Measurements from ENCODE around the gene ARHGEF16.

Gene ARHGEF16

DNA sequence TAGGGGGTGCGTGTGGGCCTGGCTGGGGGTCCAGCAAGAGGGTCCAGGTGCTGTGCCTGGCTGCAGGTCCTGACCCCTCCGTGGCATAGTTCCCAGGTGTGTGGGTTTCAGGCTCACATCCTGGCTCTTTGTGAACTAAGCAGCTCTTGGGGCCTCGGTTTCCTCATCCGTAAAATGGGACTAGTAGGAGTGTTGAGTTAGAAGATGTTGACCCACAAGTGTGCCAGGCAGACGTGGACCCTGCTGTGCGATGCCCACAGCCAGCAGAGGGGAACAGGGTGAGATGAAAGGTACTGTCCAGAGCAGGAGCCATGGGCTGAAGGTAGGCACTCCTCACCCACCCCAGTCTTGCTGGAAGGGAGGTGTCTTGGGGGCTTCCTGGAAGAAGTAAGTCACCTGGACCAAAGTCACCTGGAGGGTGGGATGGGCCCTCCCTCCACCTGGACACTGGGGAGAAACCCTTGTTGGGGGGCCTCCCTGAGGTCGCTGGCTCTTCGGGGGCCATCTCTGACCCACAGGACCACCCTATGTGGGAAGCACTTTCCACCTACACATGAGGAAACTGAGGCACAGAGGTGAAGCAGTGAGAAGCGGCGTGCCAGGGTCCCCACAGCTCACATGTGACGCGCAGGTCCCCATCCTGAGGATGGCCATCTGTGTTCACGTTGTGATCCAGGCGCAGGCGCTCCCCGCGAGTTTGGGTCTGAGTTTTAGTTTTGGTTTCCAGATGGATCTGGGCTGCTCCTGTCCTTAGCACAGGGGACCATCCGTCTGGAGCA lies 1.4 kb downstream of the ARHGEF16 start:
- peak overlapping the region; percentile 78 for H3K9ac ChIP-seq (ENCODE audit: low read length)
- H3K9me3 ChIP-seq (ENCODE audit: control insufficient read depth, low read length) = no peaks in the 10 kb centered on the region
- H3K27me3 ChIP-seq (ENCODE audit: control insufficient read depth, insufficient read depth, low read length) = no peaks in the 10 kb centered on the region
- peaks cover 71% of the 10 kb centered on the region for H3K4me1 ChIP-seq (ENCODE audit: control insufficient read depth, insufficient read depth, low read length)
- peak overlapping the region; percentile 75 for H3K4me3 ChIP-seq (ENCODE audit: low read length)
- no peaks in the 10 kb centered on the region for H3K36me3 ChIP-seq (ENCODE audit: control insufficient read depth, insufficient read depth, low read length)

DNA sequence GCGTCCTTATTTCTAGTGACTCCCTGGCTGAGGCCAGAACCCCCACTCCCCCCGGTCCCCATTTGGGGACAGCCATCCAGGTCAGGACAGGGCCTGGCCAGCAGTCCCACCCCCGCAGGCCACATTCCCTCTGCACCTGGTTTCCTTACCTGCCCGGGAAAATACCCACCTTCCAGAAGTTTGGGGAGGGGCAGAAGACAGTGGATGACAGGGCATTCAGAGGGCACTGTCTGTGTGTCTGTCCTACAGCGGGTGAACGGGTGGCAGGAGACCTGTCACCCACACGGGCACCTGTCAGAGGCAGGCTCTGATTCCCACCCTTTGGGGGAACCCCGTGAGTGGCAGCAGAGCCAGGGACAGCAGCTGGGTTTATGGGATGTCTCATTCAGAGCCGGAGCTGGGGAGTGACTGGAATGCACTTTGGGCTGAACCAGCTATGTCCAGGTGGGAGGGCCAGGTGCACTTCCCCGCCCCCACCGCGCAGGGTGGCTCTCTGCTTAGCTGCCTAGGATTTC lies 2.0 kb downstream of the ARHGEF16 start:
- Histone ChIP-seq H3K4me3 (ENCODE audit: low read length) (peak overlapping the region; percentile 75), H3K4me1 (ENCODE audit: control insufficient read depth, insufficient read depth, low read length) (peaks cover 78% of the 10 kb centered on the region), H3K36me3 (ENCODE audit: control insufficient read depth, insufficient read depth, low read length) (peaks cover 3% of the 10 kb centered on the region), H3K9me3 (ENCODE audit: control insufficient read depth, low read length) (no peaks in the 10 kb centered on the region), H3K27me3 (ENCODE audit: control insufficient read depth, insufficient read depth, low read length) (no peaks in the 10 kb centered on the region), H3K9ac (ENCODE audit: low read length) (peak overlapping the region; percentile 78)

DNA sequence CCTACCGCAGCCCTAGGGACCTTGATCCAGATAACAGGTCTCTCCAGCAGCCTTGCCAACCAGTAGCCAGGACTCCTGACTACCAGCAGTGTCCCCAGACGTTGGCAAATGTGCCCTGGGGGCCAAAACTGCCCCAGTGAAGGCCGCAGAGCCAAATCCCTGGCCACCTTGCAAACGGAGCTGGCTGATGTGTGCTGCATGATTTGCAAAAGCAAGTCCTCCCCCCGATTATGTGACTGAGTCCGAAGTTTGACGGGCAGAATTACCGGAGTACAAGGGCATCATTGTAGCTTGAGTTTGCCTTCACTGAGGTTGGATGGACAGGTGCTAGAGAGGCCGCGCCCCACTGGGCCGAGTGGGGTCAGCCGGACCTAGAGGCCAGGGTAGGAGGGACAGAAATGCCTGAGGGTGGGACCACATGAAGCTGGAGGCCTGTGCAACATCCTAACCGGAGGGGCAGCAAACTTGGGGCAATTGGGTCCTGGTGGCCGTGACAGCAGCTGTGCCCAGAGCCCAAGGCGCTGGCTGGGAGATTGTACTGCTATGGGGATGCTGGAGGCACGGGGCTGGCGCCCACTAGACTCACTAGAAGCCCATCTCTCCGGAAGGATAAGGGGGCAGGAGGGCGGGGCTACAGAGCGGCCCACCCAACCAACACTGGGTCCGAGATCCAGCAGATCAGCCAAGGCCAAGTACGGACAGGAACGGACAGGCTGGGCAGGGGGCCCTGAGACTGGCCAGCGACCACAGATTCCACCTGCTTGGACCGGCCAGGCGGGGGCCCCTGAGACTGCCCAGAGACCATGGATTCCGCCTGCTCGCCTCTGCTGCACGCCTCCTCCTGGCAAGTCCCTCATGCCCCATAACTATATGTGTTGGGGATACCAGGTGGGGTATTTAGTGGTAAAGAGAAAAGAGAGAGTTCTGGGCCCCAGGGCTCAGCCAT lies 2.8 kb downstream of the ARHGEF16 start:
- Histone ChIP-seq H3K36me3 (ENCODE audit: control insufficient read depth, insufficient read depth, low read length) (peaks cover 3% of the 10 kb centered on the region), H3K4me3 (ENCODE audit: low read length) (peak overlapping the region; percentile 75), H3K4me1 (ENCODE audit: control insufficient read depth, insufficient read depth, low read length) (peaks cover 85% of the 10 kb centered on the region), H3K9ac (ENCODE audit: low read length) (peak overlapping the region; percentile 78), H3K9me3 (ENCODE audit: control insufficient read depth, low read length) (no peaks in the 10 kb centered on the region), H3K27me3 (ENCODE audit: control insufficient read depth, insufficient read depth, low read length) (no peaks in the 10 kb centered on the region)

DNA sequence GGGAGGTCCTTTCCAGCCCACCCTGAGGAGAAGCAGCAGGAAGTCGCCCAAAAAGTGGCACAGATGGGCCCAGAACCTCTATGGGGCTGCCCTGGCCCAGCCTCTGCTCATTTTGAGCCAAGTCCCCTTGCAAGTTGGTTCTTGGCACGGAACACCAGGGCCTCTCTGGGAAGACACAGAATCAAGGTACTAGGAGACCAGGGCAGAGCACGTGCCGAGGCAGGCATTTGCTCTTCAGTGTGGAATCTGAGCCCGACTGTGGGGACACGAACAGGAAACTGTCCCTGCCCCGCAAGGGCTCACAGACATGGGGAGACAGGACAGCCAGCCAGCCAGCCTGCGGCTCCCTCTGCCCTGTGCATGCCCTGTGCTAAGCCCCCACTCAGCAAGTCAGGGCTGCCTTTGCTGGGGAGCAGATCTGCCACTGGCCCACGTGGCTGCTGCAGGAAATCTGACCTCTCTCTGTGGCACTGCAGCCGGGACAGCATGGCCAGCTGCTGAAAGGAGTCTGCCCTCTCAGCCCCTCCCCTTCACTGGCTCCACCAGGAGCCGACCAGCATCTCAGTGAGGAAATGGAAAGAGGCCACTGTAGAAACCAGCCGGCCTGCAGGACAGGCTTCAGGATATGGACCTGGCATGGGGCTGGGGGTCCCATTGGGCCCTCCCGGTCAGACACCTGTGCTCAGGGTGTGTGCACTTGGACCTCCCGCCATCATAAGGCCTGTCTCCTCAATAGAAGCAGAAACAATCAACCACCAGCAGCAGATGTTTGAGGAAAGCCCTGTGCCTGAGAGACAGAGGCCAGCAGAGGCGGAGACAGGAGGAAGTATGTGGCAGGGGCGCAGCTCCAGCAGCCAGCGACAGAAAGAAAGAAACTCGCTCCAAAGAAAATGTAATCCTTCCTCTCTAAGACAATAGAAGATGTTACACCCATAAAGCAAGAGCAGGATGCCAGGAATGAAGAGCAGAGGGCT lies 3.7 kb downstream of the ARHGEF16 start:
- peaks cover 3% of the 10 kb centered on the region for H3K36me3 ChIP-seq (ENCODE audit: control insufficient read depth, insufficient read depth, low read length)
- no peak overlapping the region for H3K4me3 ChIP-seq (ENCODE audit: low read length)
- no peaks in the 10 kb centered on the region for H3K9me3 ChIP-seq (ENCODE audit: control insufficient read depth, low read length)
- H3K27me3 ChIP-seq (ENCODE audit: control insufficient read depth, insufficient read depth, low read length) = no peaks in the 10 kb centered on the region
- H3K4me1 ChIP-seq (ENCODE audit: control insufficient read depth, insufficient read depth, low read length) = peaks cover 90% of the 10 kb centered on the region
- peak overlapping the region; percentile 68 for H3K9ac ChIP-seq (ENCODE audit: low read length)

DNA sequence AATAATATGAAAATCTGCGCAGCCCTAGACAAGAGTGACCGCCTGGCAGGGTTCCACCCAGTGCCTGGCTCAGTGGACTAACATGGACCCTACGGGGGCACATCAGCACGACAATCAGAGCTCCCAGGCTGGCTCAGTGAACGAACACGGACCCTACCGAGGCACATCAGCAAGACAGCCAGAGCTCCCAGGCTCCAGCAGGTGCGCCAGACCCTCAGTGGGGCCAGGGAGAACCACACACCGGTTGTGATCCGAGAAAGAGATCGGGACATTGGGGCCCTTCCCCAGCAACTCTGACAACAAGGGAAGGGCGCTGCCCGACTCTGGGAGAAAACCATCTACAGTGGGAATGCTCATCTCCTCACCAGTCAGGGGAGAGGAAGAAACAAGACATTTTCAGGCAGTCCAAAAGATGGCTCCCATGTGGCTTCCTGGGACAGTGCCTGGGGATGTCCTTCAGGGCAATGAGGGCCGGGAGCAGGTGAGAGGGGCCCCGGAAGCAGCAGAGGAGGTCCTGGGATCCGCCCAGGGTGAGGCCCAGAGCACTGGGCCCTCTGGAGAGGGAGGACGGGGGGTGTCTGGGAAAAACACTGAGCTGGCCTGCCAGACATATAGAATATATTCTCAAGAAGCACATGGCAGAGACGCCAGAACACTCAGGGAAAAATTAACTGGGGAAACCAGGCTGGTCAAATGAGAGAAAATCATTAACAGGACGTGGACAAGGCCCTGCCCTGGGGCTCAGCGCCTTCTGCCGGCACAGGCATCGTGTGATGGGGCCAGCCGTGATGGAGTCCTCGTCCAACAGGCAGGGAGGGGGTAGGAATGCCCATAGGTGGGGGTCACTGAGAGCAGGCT lies 4.8 kb downstream of the ARHGEF16 start:
- peak overlapping the region; percentile 68 for H3K9ac ChIP-seq (ENCODE audit: low read length)
- H3K27me3 ChIP-seq (ENCODE audit: control insufficient read depth, insufficient read depth, low read length) = no peaks in the 10 kb centered on the region
- H3K9me3 ChIP-seq (ENCODE audit: control insufficient read depth, low read length) = no peaks in the 10 kb centered on the region
- peaks cover 3% of the 10 kb centered on the region for H3K36me3 ChIP-seq (ENCODE audit: control insufficient read depth, insufficient read depth, low read length)
- H3K4me3 ChIP-seq (ENCODE audit: low read length) = no peak overlapping the region
- peaks cover 80% of the 10 kb centered on the region for H3K4me1 ChIP-seq (ENCODE audit: control insufficient read depth, insufficient read depth, low read length)

DNA sequence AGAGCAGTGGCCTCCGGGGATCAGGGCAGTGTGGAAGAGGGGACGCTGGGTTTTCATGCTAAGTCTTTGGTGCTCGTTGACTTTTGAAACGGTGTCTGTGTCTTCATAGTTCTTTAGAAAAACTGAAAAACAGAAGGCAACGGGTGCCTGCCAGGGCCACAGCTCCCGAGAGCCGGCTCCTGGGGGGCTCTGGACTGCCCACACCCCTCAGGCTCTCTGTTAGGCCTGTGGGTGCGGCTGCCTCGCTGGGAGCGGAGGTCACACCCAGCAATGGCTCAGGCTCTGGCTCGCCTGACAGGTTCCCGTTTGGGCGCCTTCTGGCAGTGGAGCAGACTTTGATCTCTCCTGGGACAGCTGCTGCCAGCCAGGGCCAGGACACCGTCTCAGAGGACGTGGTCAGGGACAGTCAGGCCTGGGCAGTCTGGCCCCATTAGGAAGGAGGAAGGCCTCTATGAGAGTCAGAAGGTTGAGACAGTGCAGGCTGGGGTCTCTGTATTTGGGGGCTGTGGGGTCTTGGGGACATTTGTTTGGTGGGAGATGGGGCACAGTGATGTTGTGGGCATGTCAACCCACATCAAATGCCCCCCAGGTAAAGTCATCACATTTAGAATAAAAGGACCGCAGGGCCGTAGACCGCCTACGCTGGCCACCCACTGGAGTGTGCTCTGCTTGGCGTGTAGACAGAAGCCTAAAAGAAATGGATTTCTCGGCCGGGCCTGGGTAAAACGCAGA lies 5.6 kb downstream of the ARHGEF16 start:
- no peaks in the 10 kb centered on the region for H3K27me3 ChIP-seq (ENCODE audit: control insufficient read depth, insufficient read depth, low read length)
- H3K9me3 ChIP-seq (ENCODE audit: control insufficient read depth, low read length) = no peaks in the 10 kb centered on the region
- H3K9ac ChIP-seq (ENCODE audit: low read length) = peak overlapping the region; percentile 68
- H3K4me3 ChIP-seq (ENCODE audit: low read length) = no peak overlapping the region
- H3K36me3 ChIP-seq (ENCODE audit: control insufficient read depth, insufficient read depth, low read length) = peaks cover 3% of the 10 kb centered on the region
- peaks cover 80% of the 10 kb centered on the region for H3K4me1 ChIP-seq (ENCODE audit: control insufficient read depth, insufficient read depth, low read length)

DNA sequence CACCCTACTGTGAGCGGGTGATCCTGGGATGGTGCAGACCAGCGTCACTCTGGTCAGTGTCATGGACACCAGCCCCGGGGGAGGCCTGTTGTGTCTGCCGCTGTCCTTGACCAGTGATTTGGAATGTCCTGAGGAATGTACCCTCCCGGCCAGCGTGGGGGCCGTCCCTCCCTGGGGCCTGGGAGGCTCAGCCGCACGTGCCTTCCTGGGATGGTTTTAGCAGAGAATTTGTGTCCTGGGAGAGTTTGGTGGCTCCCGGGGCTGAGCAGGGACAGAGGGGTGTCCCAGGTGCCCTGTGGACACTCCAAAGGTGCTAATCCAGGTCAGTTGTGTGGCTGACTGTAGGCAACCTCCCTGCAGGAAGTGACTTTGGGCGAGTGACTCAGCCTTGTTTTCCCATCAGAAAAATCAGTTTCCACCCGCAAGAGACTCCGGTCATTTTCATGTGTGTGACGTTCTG lies 6.2 kb downstream of the ARHGEF16 start:
- H3K27me3 ChIP-seq (ENCODE audit: control insufficient read depth, insufficient read depth, low read length) = no peaks in the 10 kb centered on the region
- H3K4me1 ChIP-seq (ENCODE audit: control insufficient read depth, insufficient read depth, low read length) = peaks cover 74% of the 10 kb centered on the region
- no peaks in the 10 kb centered on the region for H3K9me3 ChIP-seq (ENCODE audit: control insufficient read depth, low read length)
- H3K9ac ChIP-seq (ENCODE audit: low read length) = peak overlapping the region; percentile 68
- H3K36me3 ChIP-seq (ENCODE audit: control insufficient read depth, insufficient read depth, low read length) = peaks cover 3% of the 10 kb centered on the region
- H3K4me3 ChIP-seq (ENCODE audit: low read length) = no peak overlapping the region

DNA sequence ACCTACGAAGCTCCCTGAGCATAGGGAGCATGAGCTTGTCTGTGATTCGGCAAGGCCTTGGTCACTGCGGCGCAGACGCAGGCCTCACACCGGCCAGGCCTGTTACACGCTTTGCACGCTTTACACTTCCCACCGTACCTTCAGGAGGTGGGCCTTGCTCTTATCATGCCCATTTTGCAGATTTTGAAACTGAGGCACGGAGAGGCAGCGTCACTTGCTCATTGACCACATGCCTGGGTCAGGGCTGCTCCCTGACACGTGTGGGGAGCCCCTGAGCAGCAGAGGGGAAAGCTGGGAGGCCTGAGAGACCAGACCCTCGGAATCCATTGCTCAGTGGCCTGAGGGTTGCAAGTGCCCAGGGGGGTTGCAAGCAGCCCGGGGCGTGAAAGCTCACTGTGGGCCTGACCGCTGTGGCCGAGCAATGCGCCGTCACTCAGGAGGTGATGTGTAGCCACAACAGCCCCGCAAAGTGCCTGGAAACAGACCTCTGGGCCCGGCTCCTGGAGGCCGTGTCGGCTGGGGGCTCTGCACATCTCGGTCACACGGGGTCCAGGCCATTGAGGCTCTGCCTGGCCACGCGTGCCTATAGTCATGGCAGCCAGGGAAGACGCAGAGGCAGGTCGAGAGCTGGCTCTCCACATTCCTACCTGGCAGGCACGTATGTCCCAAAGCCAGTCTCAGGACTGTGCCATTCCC lies 6.9 kb downstream of the ARHGEF16 start:
- no peak overlapping the region for H3K4me3 ChIP-seq (ENCODE audit: low read length)
- peaks cover 74% of the 10 kb centered on the region for H3K4me1 ChIP-seq (ENCODE audit: control insufficient read depth, insufficient read depth, low read length)
- peaks cover 3% of the 10 kb centered on the region for H3K36me3 ChIP-seq (ENCODE audit: control insufficient read depth, insufficient read depth, low read length)
- H3K27me3 ChIP-seq (ENCODE audit: control insufficient read depth, insufficient read depth, low read length) = no peaks in the 10 kb centered on the region
- no peaks in the 10 kb centered on the region for H3K9me3 ChIP-seq (ENCODE audit: control insufficient read depth, low read length)
- H3K9ac ChIP-seq (ENCODE audit: low read length) = peak overlapping the region; percentile 68

DNA sequence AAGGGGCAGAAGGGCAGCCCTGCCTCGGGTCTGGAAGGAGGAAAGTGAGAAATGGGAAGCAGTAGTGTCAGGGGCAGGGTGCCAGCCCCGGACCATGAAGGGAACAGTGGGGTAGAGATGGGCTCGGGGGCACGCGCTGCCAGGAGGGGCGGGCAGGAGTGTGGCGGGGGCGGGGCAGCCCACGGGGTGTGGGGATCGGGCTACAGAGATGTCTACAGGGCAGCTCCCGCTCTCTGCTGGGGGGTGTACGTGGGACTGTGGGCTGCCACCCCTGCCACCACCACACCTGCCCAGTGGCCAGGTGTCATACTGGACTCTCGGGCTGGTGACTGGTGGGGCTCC lies 7.4 kb downstream of the ARHGEF16 start:
- Histone ChIP-seq H3K9ac (ENCODE audit: low read length) (peak overlapping the region; percentile 17), H3K9me3 (ENCODE audit: control insufficient read depth, low read length) (no peaks in the 10 kb centered on the region)

More for the DNA sequence above, 7.4 kb downstream of the ARHGEF16 start:
- H3K4me1 ChIP-seq (ENCODE audit: control insufficient read depth, insufficient read depth, low read length) = peaks cover 74% of the 10 kb centered on the region
- peaks cover 3% of the 10 kb centered on the region for H3K36me3 ChIP-seq (ENCODE audit: control insufficient read depth, insufficient read depth, low read length)
- no peak overlapping the region for H3K4me3 ChIP-seq (ENCODE audit: low read length)
- no peaks in the 10 kb centered on the region for H3K27me3 ChIP-seq (ENCODE audit: control insufficient read depth, insufficient read depth, low read length)

Data from mucosa of stomach (tissue), 1 donor.